ENCODE measurements around the gene ZNF287. TPM values are rescaled to one million over a fixed set of nuclear protein-coding genes. Genes with fewer than 3 reads are reported as not detected.

ZNF287 gene
- total and polyA plus RNA-seq, 9 of the 15 experiments (the other 6 are each of a cell fraction or from before 2014, with no cell fraction given), result 0.01 to 0.27 (median 0.18) TPM; not detected in 2

DNA sequence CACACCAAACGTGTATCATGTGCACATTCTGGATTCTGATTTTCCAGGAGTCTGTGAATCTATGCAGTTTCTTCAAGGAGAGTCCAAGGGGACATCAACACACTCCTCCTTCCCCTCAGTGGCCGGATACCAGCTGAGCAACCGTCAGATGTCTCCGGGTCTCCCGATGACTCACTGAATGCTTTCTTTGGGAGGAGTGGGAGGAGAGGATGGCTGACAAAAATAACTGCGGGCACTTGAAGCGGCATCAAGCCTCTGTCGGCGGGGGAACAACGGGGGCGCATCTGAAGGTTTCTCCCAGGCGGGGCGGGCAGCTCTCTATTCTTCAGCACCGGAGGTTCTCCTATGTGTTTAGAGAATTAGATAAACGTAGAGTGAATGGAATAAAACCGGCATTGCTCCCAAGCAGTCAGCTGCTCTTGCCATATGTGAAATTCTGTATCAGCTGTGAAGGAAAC, 52.4 kb downstream of the ZNF287 start (continued):
- peak; percentile 41; the same call in 1 of the 2 replicates for TF ChIP-seq SMARCC2 (IDR thresholded peaks at IDR 0.05; ENCODE audit: low read depth)
- 0 out of 2 replicates have a peak, but pooled peaks have one; percentile 65 for TF ChIP-seq MEF2D (tag; conservative IDR thresholded peaks at IDR 0.05; ENCODE audit: low read depth)
- TF ChIP-seq SNRNP70 (optimal IDR thresholded peaks at IDR 0.05; ENCODE audit: low read depth, low read length), result no peak
- no peak for TF ChIP-seq ZNF143 (CRISPR knock-in tag; IDR thresholded peaks at IDR 0.05)
- TF ChIP-seq HNRNPL (IDR thresholded peaks at IDR 0.05; ENCODE audit: low read depth, low read length), result no peak
- TF ChIP-seq RBBP5 (IDR thresholded peaks at IDR 0.05; ENCODE audit: borderline replicate concordance, insufficient read depth, low read length, poor library complexity, severe bottlenecking), result no peak
- TF ChIP-seq NFE2L1 (tag; IDR thresholded peaks at IDR 0.05; ENCODE audit: borderline replicate concordance, low read depth), result no peak
- TF ChIP-seq, protein P1, sequence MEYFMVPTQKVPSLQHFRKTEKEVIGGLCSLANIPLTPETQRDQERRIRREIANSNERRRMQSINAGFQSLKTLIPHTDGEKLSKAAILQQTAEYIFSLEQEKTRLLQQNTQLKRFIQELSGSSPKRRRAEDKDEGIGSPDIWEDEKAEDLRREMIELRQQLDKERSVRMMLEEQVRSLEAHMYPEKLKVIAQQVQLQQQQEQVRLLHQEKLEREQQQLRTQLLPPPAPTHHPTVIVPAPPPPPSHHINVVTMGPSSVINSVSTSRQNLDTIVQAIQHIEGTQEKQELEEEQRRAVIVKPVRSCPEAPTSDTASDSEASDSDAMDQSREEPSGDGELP (CRISPR knock-in tag; IDR thresholded peaks at IDR 0.05; ENCODE audit: borderline replicate concordance), result peak; percentile 82
- TF ChIP-seq FOS (IDR thresholded peaks at IDR 0.05; ENCODE audit: extremely low read depth, insufficient read length), result peak; percentile 23
- peak; percentile 64 for TF ChIP-seq GABPA (tag; conservative IDR thresholded peaks at IDR 0.05; ENCODE audit: low read depth)
- TF ChIP-seq, protein P2, sequence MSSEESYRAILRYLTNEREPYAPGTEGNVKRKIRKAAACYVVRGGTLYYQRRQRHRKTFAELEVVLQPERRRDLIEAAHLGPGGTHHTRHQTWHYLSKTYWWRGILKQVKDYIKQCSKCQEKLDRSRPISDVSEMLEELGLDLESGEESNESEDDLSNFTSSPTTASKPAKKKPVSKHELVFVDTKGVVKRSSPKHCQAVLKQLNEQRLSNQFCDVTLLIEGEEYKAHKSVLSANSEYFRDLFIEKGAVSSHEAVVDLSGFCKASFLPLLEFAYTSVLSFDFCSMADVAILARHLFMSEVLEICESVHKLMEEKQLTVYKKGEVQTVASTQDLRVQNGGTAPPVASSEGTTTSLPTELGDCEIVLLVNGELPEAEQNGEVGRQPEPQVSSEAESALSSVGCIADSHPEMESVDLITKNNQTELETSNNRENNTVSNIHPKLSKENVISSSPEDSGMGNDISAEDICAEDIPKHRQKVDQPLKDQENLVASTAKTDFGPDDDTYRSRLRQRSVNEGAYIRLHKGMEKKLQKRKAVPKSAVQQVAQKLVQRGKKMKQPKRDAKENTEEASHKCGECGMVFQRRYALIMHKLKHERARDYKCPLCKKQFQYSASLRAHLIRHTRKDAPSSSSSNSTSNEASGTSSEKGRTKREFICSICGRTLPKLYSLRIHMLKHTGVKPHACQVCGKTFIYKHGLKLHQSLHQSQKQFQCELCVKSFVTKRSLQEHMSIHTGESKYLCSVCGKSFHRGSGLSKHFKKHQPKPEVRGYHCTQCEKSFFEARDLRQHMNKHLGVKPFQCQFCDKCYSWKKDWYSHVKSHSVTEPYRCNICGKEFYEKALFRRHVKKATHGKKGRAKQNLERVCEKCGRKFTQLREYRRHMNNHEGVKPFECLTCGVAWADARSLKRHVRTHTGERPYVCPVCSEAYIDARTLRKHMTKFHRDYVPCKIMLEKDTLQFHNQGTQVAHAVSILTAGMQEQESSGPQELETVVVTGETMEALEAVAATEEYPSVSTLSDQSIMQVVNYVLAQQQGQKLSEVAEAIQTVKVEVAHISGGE (CRISPR knock-in tag; IDR thresholded peaks at IDR 0.05), result peak in 1 of 3 experiments; percentile 90; a peak in 3 of 6 replicates
- no peak for TF ChIP-seq ZNF212 (CRISPR knock-in tag; IDR thresholded peaks at IDR 0.05)
- peak in 1 of 2 experiments; percentile 48; a peak in 1 of 4 replicates for TF ChIP-seq RCOR1 (IDR thresholded peaks at IDR 0.05; ENCODE audit: borderline replicate concordance in 1 of 2, low read depth in 2 of 2, low read length in 2 of 2)
- no peak for TF ChIP-seq SMARCA4 (IDR thresholded peaks at IDR 0.05)
- no peak for TF ChIP-seq NUFIP1 (IDR thresholded peaks at IDR 0.05; ENCODE audit: partially characterized antibody)
- TF ChIP-seq, protein P3, sequence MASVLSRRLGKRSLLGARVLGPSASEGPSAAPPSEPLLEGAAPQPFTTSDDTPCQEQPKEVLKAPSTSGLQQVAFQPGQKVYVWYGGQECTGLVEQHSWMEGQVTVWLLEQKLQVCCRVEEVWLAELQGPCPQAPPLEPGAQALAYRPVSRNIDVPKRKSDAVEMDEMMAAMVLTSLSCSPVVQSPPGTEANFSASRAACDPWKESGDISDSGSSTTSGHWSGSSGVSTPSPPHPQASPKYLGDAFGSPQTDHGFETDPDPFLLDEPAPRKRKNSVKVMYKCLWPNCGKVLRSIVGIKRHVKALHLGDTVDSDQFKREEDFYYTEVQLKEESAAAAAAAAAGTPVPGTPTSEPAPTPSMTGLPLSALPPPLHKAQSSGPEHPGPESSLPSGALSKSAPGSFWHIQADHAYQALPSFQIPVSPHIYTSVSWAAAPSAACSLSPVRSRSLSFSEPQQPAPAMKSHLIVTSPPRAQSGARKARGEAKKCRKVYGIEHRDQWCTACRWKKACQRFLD (CRISPR knock-in tag; IDR thresholded peaks at IDR 0.05), result no peak
- peak; percentile 56; the same call in 1 of the 2 replicates for TF ChIP-seq EP300 (IDR thresholded peaks at IDR 0.05; ENCODE audit: low read length)
- TF ChIP-seq JUND (IDR thresholded peaks at IDR 0.05; ENCODE audit: borderline replicate concordance, low read depth, low read length), result peak; percentile 94
- peak; percentile 86; the same call in 2 of the 3 replicates for TF ChIP-seq JUND (tag; IDR thresholded peaks at IDR 0.05; ENCODE audit: borderline replicate concordance, low read depth, low read length)
- peak; percentile 13 for TF ChIP-seq TAF9B (IDR thresholded peaks at IDR 0.05; ENCODE audit: partially characterized antibody)
- peak; percentile 35; the same call in 1 of the 2 replicates for TF ChIP-seq GABPB1 (CRISPR knock-in tag; IDR thresholded peaks at IDR 0.05)
- no peak for TF ChIP-seq RAD21 (CRISPR knock-in tag; conservative IDR thresholded peaks at IDR 0.05 in 1 of 2, IDR thresholded peaks at IDR 0.05 in 1 of 2)
- 0 out of 2 replicates have a peak, but pooled peaks have one; percentile 38 for TF ChIP-seq CREM (IDR thresholded peaks at IDR 0.05; ENCODE audit: low read depth)

Measured in K562 (cell line).